NCI-H446 (cell line): ENCODE measurements around the gene TTC28.

Experiments used
- DNase-seq, 2 experiments: peaks; one replicate each; lab custom pipeline; 2025; lab: John Stamatoyannopoulos, UW

TTC28 gene

GRCh38 chr22:28269277-28269676 is 410.4 kb downstream of the TTC28 start:
- DNase-seq, result no peak

GRCh38 chr22:28268850-28269249 is 410.8 kb downstream of the TTC28 start:
- DNase-seq, result peak; percentile 67 to 78

GRCh38 chr22:28268171-28268570 is 411.5 kb downstream of the TTC28 start:
- DNase-seq, result peak; percentile 40 to 77

- DNase-seq, result no peak
These were observed 419.0 kb downstream of the TTC28 start for GRCh38 chr22:28260619-28261018.

GRCh38 chr22:28259774-28260312 is 419.8 kb downstream of the TTC28 start:
- DNase-seq, result no peak

GRCh38 chr22:28254396-28254795 is 425.2 kb downstream of the TTC28 start:
- no peak for DNase-seq

- DNase-seq, result peak; percentile 35 to 67
These were observed 427.1 kb downstream of the TTC28 start for GRCh38 chr22:28252539-28252938.

- no peak for DNase-seq
These were observed 429.5 kb downstream of the TTC28 start for GRCh38 chr22:28250036-28250695.

GRCh38 chr22:28249402-28249801 is 430.2 kb downstream of the TTC28 start:
- no peak for DNase-seq

- peak in 1 of 2 experiments; percentile 53 for DNase-seq
These were observed 431.8 kb downstream of the TTC28 start for GRCh38 chr22:28247667-28248363.

GRCh38 chr22:28247136-28247535 is 432.5 kb downstream of the TTC28 start:
- no peak for DNase-seq

- DNase-seq, result no peak
These were observed 433.2 kb downstream of the TTC28 start for GRCh38 chr22:28246397-28246796.

- no peak for DNase-seq
These were observed 433.9 kb downstream of the TTC28 start for GRCh38 chr22:28245579-28246224.

GRCh38 chr22:28244757-28245156 is 434.9 kb downstream of the TTC28 start:
- DNase-seq, result no peak

GRCh38 chr22:28243539-28243938 is 436.1 kb downstream of the TTC28 start:
- DNase-seq, result no peak

GRCh38 chr22:28241656-28242290 is 437.9 kb downstream of the TTC28 start:
- no peak for DNase-seq

- no peak for DNase-seq
These were observed 439.7 kb downstream of the TTC28 start for GRCh38 chr22:28239941-28240340.

- no peak for DNase-seq
These were observed 441.9 kb downstream of the TTC28 start for GRCh38 chr22:28237783-28238182.

- DNase-seq, result no peak
These were observed 442.5 kb downstream of the TTC28 start for GRCh38 chr22:28237112-28237511.

- no peak for DNase-seq
These were observed 447.4 kb downstream of the TTC28 start for GRCh38 chr22:28232204-28232603.

- peak in 1 of 2 experiments; percentile 38 for DNase-seq
These were observed 448.2 kb downstream of the TTC28 start for GRCh38 chr22:28231441-28231840.

GRCh38 chr22:28230671-28231070 is 449.0 kb downstream of the TTC28 start:
- no peak for DNase-seq
